Aorta (tissue), 5 donors: ENCODE data around the gene GP5. TPM values are rescaled to one million over a fixed set of nuclear protein-coding genes. Genes with fewer than 3 reads are reported as not detected.

Source experiments
- ATAC-seq: fragments of 200-7000 bp; cut with Tn5 transposase; one replicate; pipeline ENCODE4 v1.9.1; 2022; ENCODE audit warnings: moderate library complexity; ENCODE audit not compliant: low FRiP score
- DNase-seq, 2 donors: peaks; one replicate each; pipeline ENCODE4 v3.0.0-alpha.2; 2020
- H3K27ac ChIP-seq, 2 donors: one replicate each; pipeline ENCODE4 v1.5.1; 2013; ENCODE audit warnings: low read length in 2 of 2, mild to moderate bottlenecking in 2 of 2, moderate library complexity in 2 of 2, control low read depth in 1 of 2, inconsistent platforms in 1 of 2, low read depth in 1 of 2
- H3K27me3 ChIP-seq, 2 donors: one replicate each; pipeline ENCODE4 v1.6.1; 2013; ENCODE audit warnings: control low read depth in 1 of 2, low read length in 1 of 2, mild to moderate bottlenecking in 1 of 2, moderate library complexity in 1 of 2; ENCODE audit not compliant: insufficient read depth in 2 of 2, control insufficient read depth in 1 of 2
- H3K36me3 ChIP-seq, 2 donors: one replicate each; pipeline ENCODE4 v1.6.1; 2013; ENCODE audit warnings: control low read depth in 1 of 2, low read length in 1 of 2, mild to moderate bottlenecking in 1 of 2; ENCODE audit not compliant: insufficient read depth in 2 of 2, control insufficient read depth in 1 of 2
- H3K4me1 ChIP-seq, 2 donors: one replicate each; pipeline ENCODE4 v1.6.1; 2013; ENCODE audit warnings: low read length in 2 of 2, control low read depth in 1 of 2, mild to moderate bottlenecking in 1 of 2, moderate library complexity in 1 of 2; ENCODE audit not compliant: insufficient read depth in 2 of 2, control insufficient read depth in 1 of 2
- H3K4me3 ChIP-seq, 2 donors: one replicate each; pipeline ENCODE4 v1.5.1; 2013; ENCODE audit warnings: low read length in 2 of 2, control low read depth in 1 of 2, mild to moderate bottlenecking in 1 of 2
- H3K9me3 ChIP-seq: one replicate; pipeline ENCODE4 v1.6.1; 2013; ENCODE audit warnings: mild to moderate bottlenecking, low read length; ENCODE audit not compliant: control insufficient read depth
- WGBS, 2 donors: extraction: QIAGEN DNeasy Blood & Tissue Kit; methylation state at CpG; one replicate each; pipeline ENCODE4 v1.1.7; 2013; 5-methylcytosine and 5-hydroxymethylcytosine counted together
- intact Hi-C, 2 donors: fragments of 100-400 bp; cut with DNase I; formaldehyde crosslinking; loops; one replicate each; pipeline versions ENCODE4 v1.14.2 to v1.15.0; 2022
- long read RNA-seq, 2 donors: library from polyadenylated mRNA; unstranded; transcript quantifications; one replicate each; pipeline ENCODE4 v2.0.0, GENCODE V29; 2020 to 2021
- polyA plus RNA-seq, 2 donors: library from polyadenylated mRNA; stranded (reverse); fragments of 200-250 nt; gene quantifications; one replicate each; pipeline ENCODE4 v1.2.3, GENCODE V29; 2013
- total RNA-seq, 2 donors: library from RNA; stranded (reverse); fragmentation: NEBNext Ultra II Directional; extraction: Animal tissue kit (Norgen Biotek cat#: 25700); gene quantifications; one replicate each; pipeline ENCODE4 v1.2.1, GENCODE V29; 2021
- donor health status: healthy with polysubstance abuse.
- donor health status: Bipolar disorder and iron deficiency.
- donor health status: DM: no; HTN: no; CAD: no.
- donor health status: DM: no; HTN: no; CAD: no.
- donor health status: DM: yes; HTN: yes; CAD: no.

GP5 gene
- total RNA-seq (under 1 TPM; 0.19 to 0.33 TPM), polyA plus RNA-seq (under 1 TPM in 1 of 2 donors, not detected in 1; 0.15 TPM)
- long read RNA-seq, donor 1: 0 reads
- long read RNA-seq, donor 2: 0 reads

GRCh38 chr3:194399166-194399565 lies at the start of gene GP5:
Gene GP5 (minus strand): TSS chr3:194399266. CDS start chr3:194398282, 984 bp downstream.
- Histone ChIP-seq H3K4me1 (no peaks in the 10 kb centered on the region), H3K27ac (no peak within 1 kb of the TSS), H3K27me3 (no peaks in the 10 kb centered on the region), H3K36me3 (no peaks in the 10 kb centered on the region), H3K4me3 (no peak within 1 kb of the TSS), H3K9me3 (no peaks in the 10 kb centered on the region)
- WGBS, 2 donors: 77 to 78% methylated on average over 2 of the region's 2 CpGs
- intact Hi-C loops: no loop called here
- DNase-seq: no peak
- ATAC-seq: no peak

- 93 to 94% methylated on average over 1 of the region's 1 CpG for WGBS, 2 donors
- no peak overlapping the region for H3K27ac ChIP-seq
Observed at GRCh38 chr3:194447657-194448056, 48.6 kb upstream of the GP5 start.

GRCh38 chr3:194447161-194447560 lies 48.1 kb upstream of the GP5 start:
- WGBS, 2 donors: 90 to 93% methylated on average over 6 of the region's 6 CpGs
- peaks cover 7 to 8% of the 10 kb centered on the region in 2 donors for H3K36me3 ChIP-seq
- no peak overlapping the region for H3K4me3 ChIP-seq
- H3K27ac ChIP-seq: no peak overlapping the region
- intact Hi-C loops: no loop called here
- no peaks in the 10 kb centered on the region for H3K4me1 ChIP-seq
- ATAC-seq (no peak), DNase-seq (no peak)
- H3K27me3 ChIP-seq: no peaks in the 10 kb centered on the region
- H3K9me3 ChIP-seq: no peaks in the 10 kb centered on the region

More at GRCh38 chr3:194447657-194448056, 48.6 kb upstream of the GP5 start:
- intact Hi-C loops: no loop called here
- no peak for ATAC-seq
- no peaks in the 10 kb centered on the region for H3K9me3 ChIP-seq
- no peak for DNase-seq
- no peak overlapping the region for H3K4me3 ChIP-seq
- H3K4me1 ChIP-seq: no peaks in the 10 kb centered on the region
- H3K27me3 ChIP-seq: no peaks in the 10 kb centered on the region
- H3K36me3 ChIP-seq: peaks cover 4 to 8% of the 10 kb centered on the region in 2 donors

GRCh38 chr3:194446754-194447153 lies 47.7 kb upstream of the GP5 start:
- no peak for DNase-seq
- H3K4me3 ChIP-seq: no peak overlapping the region
- H3K36me3 ChIP-seq: peaks cover 5 to 8% of the 10 kb centered on the region in 2 donors
- no peak for ATAC-seq
- H3K9me3 ChIP-seq: no peaks in the 10 kb centered on the region
- no peak overlapping the region for H3K27ac ChIP-seq
- H3K4me1 ChIP-seq: no peaks in the 10 kb centered on the region
- H3K27me3 ChIP-seq: no peaks in the 10 kb centered on the region
- WGBS, 2 donors: 75 to 79% methylated on average over 4 of the region's 4 CpGs
- intact Hi-C loops: no loop called here

- WGBS, 2 donors: 92 to 93% methylated on average over 13 of the region's 13 CpGs
- Histone ChIP-seq H3K4me1 (no peaks in the 10 kb centered on the region), H3K9me3 (no peaks in the 10 kb centered on the region), H3K36me3 (peaks cover 5 to 8% of the 10 kb centered on the region in 2 donors), H3K27me3 (no peaks in the 10 kb centered on the region), H3K4me3 (no peak overlapping the region), H3K27ac (no peak overlapping the region)
- no peak for ATAC-seq
- DNase-seq: no peak
- intact Hi-C loops: no loop called here
Observed at GRCh38 chr3:194446172-194446571, 47.1 kb upstream of the GP5 start.

- Histone ChIP-seq H3K27ac (no peak overlapping the region), H3K27me3 (no peaks in the 10 kb centered on the region), H3K9me3 (no peaks in the 10 kb centered on the region), H3K4me3 (no peak overlapping the region), H3K4me1 (no peaks in the 10 kb centered on the region), H3K36me3 (peaks cover 3 to 8% of the 10 kb centered on the region in 2 donors)
- WGBS, 2 donors: 48 to 54% methylated on average over 2 of the region's 2 CpGs
- intact Hi-C loops: no loop called here
- no peak for ATAC-seq
- no peak for DNase-seq
Observed at GRCh38 chr3:194443901-194444300, 44.8 kb upstream of the GP5 start.

- ATAC-seq (no peak), DNase-seq (no peak)
- intact Hi-C loops: no loop called here
- Histone ChIP-seq H3K36me3 (peaks cover 2 to 4% of the 10 kb centered on the region in 2 donors), H3K27ac (no peak overlapping the region), H3K4me3 (no peak overlapping the region), H3K4me1 (no peaks in the 10 kb centered on the region), H3K9me3 (no peaks in the 10 kb centered on the region), H3K27me3 (no peaks in the 10 kb centered on the region)
- 59 to 65% methylated on average over 2 of the region's 2 CpGs for WGBS, 2 donors
Observed at GRCh38 chr3:194440756-194441155, 41.7 kb upstream of the GP5 start.

GRCh38 chr3:194439881-194440550 lies 41.0 kb upstream of the GP5 start:
- Histone ChIP-seq H3K4me1 (no peaks in the 10 kb centered on the region), H3K4me3 (no peak overlapping the region), H3K36me3 (peaks cover 2 to 4% of the 10 kb centered on the region in 2 donors), H3K27me3 (no peaks in the 10 kb centered on the region), H3K9me3 (no peaks in the 10 kb centered on the region), H3K27ac (no peak overlapping the region)
- ATAC-seq: no peak
- DNase-seq: no peak
- 74 to 76% methylated on average over 6 of the region's 6 CpGs for WGBS, 2 donors
- intact Hi-C loops: no loop called here

GRCh38 chr3:194434503-194434902 lies 35.4 kb upstream of the GP5 start:
- Histone ChIP-seq H3K36me3 (peaks cover 2 to 4% of the 10 kb centered on the region in 2 donors), H3K27me3 (no peaks in the 10 kb centered on the region), H3K4me1 (no peaks in the 10 kb centered on the region), H3K9me3 (no peaks in the 10 kb centered on the region), H3K4me3 (no peak overlapping the region), H3K27ac (no peak overlapping the region)
- 76 to 89% methylated on average over 3 of the region's 3 CpGs for WGBS, 2 donors
- intact Hi-C loops: no loop called here
- DNase-seq (no peak), ATAC-seq (no peak)
